ENCODE measurements around the gene EMILIN2.
"Not testable (repeated sequence)": the region's sequence is repeated elsewhere in the genome, so short reads cannot be mapped to it uniquely, and the experiment has no call there.

Gene EMILIN2

DNA sequence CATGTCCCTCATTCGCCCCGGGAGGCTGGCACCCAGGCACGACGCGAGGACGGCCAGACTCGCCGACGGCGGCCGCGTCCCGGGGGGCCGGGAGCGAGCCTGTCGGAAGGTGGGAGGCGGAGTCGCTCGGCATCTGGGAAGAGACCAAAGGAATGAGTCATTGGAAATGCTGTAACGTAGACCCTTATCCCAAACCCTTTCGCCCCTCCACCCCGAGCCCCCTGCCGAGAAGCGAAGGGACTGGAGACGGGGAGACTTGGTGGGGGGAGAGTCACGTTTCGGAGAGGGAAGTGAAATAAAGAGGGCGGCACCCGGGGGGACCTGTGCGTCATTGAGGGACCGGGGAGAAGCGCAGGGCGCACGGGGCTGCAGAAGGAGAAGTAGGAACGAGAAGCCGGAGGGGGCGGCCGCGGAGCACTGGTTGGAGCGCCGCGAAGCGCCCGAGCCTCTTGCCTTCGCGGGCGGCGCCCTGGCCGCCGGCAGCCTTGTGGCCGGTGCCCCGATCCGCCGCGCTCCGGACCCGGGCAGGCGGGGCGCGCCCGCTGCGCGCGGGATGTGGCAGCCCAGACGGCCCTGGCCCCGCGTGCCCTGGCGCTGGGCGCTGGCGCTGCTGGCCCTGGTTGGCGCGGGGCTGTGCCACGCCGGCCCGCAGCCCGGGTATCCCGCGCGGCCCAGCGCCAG lies at the start of gene EMILIN2:
TSS of gene EMILIN2 (plus strand) at position 371 of the 681 bp plus-strand sequence. CDS start at position 554, 183 bp downstream.
- peak in 1 of 2 donors; percentile 14 for DNase-seq (ENCODE audit: low read depth in 2 of 2)

DNA sequence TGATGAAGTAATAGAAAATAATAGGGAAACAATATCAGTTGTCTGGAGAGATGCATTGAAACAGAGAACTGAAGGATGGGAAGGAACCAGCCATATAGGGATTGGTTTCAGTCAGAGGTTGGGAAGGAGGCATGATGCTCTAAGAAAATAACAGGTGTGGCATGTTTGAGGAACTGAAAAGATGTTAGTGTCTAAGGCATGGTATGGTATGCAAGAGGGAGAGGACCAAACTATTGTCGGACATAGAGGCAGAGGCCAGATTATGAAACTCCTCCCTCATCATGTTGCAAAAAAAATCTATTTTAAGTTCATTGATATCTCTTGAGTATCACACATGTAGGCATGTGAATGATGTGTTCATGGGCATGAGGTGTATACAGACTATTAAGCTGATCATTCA lies 48.9 kb upstream of the EMILIN2 start:
- DNase-seq (ENCODE audit: low read depth in 2 of 2) = no peak

DNA sequence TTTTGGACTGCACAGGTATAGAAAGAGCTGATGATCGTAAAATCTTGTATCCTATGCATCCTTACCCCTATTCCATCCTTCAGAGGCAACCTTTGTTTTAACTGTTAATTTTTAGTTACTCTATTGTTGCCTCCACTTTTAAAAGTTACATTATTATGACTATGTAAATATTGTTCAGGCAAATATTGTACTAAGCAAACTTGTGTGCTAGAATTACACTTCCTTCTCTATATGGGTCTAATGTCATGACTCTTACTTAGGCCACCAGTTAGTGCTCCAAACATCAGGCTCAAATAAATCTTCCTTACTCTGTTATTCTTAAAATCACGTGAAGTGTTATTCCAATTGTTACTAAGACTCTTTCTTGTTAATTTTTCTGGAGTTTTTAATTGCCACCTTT lies 47.4 kb upstream of the EMILIN2 start:
- no peak for DNase-seq (ENCODE audit: low read depth in 2 of 2)

DNA sequence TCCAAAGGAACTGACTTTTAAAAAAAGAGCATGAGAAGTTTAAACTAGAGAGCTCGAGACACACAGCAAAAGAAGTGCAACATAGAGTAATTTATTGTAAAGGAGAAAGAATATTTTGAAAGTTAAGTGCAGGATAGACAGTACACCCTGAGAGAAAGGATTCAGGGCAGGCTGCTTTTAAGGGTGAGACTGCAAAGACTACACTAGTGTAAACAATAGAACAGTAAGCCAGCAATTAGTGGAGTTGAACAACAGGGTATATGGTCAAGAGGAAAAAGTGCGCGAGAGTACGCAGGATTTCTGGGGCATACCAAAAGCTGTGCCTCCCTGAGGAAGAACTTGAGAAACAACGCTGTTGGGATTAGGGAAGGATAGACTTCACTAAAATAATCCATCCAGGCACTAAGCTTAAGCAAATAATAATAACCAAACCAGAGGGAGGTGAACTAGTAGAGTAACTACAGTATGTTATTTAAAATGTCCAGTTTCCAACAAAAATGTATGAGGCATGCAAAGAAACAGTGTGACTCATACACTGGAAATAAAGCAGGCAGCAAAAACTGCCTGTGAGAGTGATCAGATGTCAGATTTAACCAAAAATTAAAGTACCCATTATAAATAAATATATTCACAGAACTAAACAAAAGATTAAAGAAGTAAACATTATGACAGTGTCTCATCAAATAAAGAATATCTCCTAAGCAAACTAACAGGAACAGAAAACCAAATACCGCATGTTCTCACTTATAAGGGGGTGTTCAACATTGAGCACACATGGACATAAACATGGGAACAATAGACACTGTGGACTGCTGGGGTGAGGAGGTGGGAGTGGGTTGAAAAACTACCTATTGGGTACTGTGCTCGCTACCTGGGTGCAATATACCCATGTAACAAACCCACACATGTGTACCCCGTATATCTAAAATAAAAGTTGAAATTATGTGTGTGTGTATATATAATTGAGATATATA lies 40.5 kb upstream of the EMILIN2 start:
- no peak for DNase-seq (ENCODE audit: low read depth in 2 of 2)

DNA sequence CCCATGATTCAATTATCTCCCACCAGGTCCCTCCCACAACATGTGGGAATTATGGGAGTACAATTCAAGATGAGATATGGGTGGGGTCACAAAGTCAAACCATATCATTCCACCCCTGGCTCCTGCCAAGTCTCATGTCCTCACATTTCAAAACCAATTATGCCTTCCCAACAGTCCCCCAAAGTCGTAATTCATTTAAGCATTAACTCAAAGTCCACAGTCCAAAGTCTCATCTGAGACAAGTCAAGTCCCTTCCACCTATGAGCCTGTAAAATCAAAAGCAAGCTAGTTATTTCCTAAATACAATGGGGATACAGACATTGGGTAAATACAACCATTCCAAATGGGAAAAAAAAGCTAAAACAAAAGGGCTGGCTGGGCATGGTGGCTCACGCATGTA lies 38.2 kb upstream of the EMILIN2 start:
- not testable (repeated sequence) for DNase-seq (ENCODE audit: low read depth in 2 of 2)

DNA sequence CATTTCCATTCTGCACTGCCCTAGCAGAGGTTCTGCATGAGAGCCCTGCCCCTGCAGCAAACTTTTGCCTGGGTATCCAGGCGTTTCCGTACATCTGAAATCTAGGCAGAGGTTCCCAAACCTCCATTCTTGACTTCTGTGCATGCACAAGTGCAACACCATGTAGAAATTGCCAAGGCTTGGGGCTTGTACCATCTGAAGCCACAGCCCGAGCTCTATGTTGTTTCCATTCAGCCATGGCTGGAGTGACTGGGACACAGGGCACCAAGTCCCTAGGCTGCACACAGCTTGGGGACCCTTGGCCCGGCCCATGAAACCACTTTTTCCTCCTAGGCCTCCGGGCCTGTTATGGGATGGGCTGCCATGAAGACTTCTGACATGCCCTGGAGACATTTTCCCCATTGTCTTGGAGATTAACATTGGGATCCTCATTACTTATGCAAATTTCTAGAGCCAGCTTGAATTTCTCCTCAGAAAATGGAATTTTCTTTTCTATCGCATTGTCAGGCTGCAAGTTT lies 37.1 kb upstream of the EMILIN2 start:
- not testable (repeated sequence) for DNase-seq (ENCODE audit: low read depth in 2 of 2)

DNA sequence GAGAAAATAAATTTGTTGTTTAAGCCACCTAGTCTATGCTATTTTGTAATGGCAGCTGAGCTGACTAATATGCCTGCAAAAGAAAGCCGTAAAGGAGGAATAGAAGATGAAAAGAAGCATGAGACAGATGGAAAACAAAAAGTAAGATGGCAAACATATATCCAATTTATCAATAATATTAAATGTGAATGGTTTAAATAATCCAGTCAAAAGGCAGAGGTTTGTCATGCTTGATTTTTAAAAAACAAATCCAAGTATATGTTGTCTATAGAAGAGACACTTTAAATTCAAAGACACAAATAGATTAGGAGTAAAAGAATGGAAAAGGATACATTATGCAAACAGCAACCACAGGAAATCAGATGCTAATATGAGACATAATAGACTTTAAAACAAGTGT lies 35.4 kb upstream of the EMILIN2 start:
- no peak for DNase-seq (ENCODE audit: low read depth in 2 of 2)

DNA sequence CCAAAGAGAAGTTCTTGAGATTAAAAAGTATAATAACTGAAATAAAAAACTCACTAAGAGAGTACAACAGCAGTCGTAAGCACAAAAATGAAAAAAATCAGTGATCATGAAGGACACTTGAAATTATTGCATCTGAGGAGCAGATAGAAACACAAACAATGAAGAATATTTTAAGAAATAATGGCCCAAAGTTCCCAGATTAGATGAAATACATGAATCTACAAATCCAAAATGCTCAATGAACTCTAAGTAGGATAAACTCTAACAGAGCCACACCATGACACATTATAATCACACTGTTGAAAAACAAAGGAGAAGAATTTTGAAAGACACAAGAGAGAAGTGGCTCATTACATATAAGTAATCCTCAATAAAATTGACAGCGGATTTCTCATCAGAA lies 31.9 kb upstream of the EMILIN2 start:
- no peak for DNase-seq (ENCODE audit: low read depth in 2 of 2)

DNA sequence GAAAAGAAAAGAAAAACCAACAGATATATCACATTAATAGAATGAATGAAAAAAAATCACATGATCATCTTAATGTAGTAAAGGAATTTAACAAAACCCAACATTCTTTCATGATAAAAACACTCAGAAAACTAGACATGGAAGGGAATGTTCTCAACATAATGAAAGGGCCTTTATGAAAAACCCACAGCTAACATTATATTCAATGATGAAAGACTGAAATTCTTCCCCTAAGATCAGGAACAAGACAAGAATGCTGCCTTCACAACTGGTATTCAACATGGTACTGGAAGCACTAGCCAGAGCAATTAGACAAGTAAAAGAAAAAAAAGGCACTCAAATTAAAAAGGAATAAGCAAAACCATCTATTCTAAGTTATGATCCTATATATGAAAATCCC lies 28.5 kb upstream of the EMILIN2 start:
- DNase-seq (ENCODE audit: low read depth in 2 of 2) = no peak

DNA sequence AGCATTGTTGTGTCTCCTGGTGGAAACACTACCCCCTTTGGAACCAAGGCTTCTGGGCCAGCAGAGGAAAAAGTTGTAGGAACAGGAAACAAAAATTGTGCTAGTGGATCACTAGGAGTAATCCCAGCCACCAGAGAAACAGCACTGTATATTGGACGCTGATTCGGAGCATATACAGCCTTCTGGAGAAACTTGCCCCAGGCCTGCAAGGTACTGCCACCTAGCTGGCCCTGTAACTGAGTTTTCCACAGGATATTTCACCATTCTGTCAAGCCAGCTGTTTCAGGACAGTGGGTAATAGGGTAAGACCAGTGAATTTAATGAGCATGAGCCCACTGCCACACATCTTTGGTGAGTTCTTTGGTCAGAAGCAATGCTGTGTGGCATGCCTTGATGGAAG lies 25.1 kb upstream of the EMILIN2 start:
- DNase-seq (ENCODE audit: low read depth in 2 of 2) = no peak

DNA sequence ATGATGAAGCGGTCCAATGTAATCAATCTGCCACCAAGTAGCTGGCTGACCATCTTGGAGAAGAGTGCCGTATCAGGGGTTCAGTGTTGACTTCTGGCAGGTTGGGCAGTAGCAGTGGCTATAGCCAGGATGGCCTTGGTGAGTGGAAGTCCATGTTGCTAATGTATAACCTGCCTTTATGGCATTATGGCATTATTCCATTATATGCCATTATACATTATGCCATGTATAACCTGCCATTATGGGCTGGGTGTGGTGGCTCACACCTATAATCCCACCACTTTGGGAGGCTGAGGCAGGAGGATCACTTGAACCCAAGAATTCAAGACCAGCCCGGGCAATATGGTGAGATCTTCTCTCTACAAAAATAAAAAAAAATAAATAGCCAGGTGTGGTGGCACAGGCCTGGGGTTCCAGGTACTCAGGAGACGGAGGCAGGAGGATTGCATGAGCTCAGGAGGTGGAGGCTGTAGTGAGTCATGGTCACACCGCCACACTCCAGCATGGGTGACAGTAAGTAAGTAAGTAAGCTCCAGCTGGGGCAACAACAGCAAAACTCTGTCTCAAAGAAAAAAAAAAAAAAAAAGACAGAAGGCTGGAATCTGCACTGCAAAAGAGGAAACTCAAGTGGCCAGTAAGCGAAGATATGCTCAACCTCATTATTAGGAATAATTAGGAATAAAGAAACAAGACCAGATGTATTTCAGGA lies 24.4 kb upstream of the EMILIN2 start:
- DNase-seq (ENCODE audit: low read depth in 2 of 2) = no peak

DNA sequence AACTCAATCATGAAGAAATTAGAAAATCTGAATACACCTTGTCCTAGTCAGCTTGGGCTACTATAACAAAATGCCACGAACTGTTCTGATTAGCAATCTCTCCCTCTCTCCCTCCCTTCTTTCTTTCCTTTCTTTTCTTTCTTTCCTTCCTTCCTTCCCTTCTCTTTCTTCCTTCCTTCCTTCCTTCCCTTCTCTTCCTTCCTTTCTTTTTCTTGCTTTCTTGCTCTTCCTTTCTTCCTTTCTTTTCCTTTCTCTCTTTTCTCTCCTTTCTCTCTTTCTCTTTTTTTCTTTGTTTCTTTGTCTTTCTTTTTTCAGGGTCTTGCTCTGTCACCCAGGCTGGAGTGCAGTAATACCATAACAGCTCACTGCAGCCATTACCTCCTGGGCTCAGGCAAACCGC lies 23.6 kb upstream of the EMILIN2 start:
- no peak for DNase-seq (ENCODE audit: low read depth in 2 of 2)

DNA sequence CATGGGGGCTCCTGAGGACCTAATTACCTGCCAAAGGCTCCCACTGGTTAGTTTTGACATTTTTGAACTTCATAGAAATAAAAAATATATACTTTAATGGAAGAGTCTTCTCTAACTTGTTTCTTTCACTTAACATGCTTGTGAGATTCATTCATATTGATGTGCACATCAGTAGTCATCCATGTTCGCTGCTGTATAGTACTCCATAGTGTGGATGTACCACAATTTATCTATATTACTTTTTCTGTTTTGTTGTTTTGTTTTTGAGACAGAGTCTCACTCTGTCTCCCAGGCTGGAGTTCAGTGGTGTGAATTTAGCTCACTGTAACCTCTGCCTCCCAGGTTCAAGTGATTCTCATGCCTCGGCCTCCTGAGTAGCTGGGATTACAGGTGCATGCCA lies 22.8 kb upstream of the EMILIN2 start:
- no peak for DNase-seq (ENCODE audit: low read depth in 2 of 2)

DNA sequence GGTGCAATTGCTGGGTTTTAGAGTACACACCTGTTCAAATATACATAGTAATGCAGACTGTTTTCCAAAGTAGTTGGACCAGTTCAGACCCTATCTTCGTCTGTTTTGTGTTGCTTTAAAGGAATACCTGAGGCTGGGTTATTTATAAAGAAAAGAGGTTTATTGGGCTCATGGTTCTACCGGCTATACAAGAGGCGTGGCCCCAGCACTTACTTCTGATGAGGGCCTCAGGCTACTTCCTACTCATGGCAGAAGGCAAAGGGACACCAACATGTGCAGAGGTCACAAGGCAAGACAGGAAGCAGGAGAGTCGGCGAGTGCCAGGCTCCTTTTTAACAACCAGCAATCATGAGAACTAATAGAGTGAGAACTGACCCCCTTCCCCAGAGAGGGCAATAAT lies 21.9 kb upstream of the EMILIN2 start:
- no peak for DNase-seq (ENCODE audit: low read depth in 2 of 2)

DNA sequence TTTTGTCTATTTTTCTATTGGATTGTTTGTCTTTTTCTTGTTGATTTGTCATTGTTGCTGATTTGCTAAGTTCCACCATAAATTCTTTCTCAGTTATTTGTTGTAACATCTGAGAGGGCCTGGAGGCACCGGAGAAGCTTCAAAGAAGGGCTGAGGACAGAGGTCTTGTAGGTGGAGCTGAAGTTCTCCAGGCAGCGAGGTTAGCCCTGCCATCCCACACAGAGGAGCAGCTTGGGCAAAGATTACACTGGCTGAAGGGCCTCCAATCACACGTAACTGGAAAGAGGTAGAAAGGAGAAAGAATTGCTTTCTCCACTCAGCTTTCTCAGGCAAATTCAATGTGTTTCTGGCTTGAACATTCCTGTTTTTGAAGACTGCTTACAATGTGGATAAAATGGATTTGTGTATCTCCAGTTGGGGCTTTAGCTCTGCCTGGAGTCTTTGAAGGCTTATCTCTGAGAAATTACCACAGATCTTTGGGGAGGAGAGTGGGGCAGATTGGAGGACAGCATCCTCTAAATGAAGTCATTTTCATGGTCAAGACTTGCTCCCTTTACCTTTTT lies 21.1 kb upstream of the EMILIN2 start:
- DNase-seq (ENCODE audit: low read depth in 2 of 2) = no peak

DNA sequence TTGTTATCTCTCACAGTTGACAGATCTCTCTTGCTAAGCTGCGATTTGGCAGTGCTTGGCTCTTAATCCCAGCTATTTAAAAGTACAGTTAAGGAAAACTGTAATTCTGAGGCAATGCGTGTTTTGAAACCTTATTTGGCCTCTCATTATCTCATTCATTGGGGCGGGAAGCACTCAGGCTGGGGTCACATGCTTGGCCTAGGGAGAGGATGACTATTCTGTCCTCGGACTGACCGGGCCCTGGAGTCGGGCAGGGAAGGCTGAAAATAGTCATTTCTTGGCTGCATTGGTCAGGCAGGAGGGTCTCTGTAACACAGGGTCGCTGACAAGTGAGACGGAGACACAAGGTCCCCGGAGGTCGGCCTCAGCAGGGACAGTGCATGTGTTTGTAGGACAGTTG lies 20.2 kb upstream of the EMILIN2 start:
- no peak for DNase-seq (ENCODE audit: low read depth in 2 of 2)

DNA sequence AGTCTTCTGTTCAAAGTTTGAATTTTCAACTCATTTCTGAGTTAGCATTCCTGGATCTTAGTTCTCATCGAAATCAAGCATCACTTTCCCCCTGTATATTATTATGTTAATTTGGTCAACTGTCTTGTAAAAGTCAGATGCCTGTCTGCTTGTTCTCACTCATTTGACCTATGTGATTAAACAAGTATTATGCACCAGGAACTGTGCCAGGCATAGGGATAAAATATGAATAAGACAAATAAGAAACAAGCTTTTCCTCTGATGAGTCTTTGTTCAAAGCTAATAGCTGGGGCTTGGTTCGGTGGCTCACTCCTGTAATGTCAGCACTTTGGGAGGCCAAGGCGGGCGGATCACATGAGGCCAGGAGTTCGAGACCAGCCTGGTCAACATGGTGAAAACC lies 19.7 kb upstream of the EMILIN2 start:
- DNase-seq (ENCODE audit: low read depth in 2 of 2) = no peak

DNA sequence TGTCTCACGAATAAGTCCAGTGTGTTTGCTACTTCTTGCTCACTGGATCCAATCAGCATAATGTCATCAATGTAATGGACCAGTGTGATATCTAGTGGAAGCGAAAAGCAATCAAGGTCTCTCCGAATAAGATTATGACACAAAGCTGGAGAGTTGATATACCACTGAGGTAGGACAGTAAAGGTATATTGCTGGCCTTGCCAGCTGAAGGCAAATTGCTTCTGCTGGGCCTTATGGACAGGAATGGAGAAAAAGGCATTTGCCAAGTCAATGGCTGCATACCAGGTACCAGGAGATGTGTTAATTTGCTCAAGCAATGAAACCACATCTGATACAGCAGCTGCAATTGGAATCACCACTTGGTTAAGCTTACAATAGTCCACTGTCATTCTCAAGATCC lies 10.7 kb upstream of the EMILIN2 start:
- not testable (repeated sequence) for DNase-seq (ENCODE audit: low read depth in 2 of 2)

DNA sequence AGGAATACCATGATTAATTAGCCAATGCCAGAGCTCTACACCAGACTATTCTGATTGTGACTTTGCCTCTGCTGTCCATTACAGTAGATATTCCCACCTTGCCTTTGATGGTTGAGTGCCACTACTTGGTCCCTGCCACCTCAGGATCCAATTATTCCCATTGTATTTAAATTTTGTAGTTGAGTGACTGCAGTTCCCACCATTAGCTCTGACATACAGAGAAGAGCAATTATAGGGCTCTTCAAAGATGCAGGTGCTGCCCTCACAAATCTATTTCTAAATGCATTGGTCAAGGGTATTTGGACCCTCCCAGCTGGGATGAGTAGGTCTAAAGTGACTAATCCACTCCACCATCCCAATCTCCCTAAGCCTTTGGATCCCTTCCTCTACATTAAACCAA lies 9.5 kb upstream of the EMILIN2 start:
- not testable (repeated sequence) for DNase-seq (ENCODE audit: low read depth in 2 of 2)

DNA sequence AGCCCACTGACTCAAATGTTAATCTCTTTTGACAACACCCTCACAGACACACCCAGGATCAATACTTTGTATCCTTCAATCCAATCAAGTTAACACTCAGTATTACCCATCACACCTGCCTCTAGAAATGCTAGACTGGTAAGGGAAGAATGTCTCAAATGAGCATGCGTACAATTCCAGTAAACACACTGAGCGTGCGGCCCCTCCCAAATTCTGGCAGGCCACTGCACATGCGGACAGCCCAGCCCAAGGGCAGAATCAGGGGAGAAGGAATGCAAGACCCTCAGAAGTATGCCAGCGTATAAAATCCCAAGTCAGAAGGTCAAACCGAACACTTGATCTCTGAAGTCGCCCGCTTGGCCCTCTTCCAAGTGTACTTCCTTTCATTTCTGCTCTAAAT lies 7.6 kb upstream of the EMILIN2 start:
- no peak for DNase-seq (ENCODE audit: low read depth in 2 of 2)

DNA sequence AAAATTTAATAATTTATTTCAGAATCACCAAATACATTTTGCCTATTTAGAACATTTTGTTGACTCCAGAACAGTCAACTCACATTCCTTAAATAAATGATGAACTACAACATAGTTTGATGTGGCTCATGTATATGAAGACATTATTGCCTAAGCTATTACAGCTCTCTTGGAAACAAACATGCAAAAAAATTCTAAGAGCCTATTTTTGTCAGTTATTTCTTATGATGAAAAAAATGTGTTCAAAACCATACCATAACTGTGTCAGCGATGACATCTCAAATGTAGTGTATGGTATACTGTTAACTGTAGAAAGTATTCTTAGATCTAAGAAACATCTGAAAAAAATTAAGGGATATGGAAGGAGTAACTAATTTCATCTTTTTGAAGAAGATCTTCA lies 6.3 kb upstream of the EMILIN2 start:
- DNase-seq (ENCODE audit: low read depth in 2 of 2) = no peak

DNA sequence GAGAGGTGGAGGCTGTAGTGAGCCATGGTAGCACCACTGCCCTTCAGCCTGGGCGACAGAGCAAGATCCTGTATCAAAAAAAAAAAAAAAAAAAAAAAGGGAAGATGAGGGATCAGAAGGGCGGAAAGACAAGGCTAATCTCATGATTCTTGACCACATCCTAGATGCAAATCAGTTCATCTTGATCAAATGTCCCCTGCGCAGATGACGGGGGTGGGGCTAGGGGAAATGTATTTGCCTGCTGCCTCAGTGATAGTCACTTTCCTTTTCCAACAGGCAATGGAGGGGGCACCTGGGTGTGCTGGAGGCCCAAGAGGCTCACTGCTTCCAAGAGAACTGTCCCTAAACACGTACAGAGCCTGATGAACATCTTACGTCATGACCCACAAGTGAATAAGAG lies 3.7 kb upstream of the EMILIN2 start:
- DNase-seq (ENCODE audit: low read depth in 2 of 2) = no peak
